HG02763 (cell line): ENCODE measurements around the gene PLOD1.
"Not testable (repeated sequence)": the region's sequence is repeated elsewhere in the genome, so short reads cannot be mapped to it uniquely, and the experiment has no call there.

ENCODE experiments used
- ATAC-seq: cut with Tn5 transposase; IDR thresholded peaks from one replicate; pipeline ENCODE4 v1.9.1; 2021; ENCODE audit warnings: mild to moderate bottlenecking, moderate library complexity; ENCODE audit not compliant: unreplicated experiment

Gene PLOD1

DNA sequence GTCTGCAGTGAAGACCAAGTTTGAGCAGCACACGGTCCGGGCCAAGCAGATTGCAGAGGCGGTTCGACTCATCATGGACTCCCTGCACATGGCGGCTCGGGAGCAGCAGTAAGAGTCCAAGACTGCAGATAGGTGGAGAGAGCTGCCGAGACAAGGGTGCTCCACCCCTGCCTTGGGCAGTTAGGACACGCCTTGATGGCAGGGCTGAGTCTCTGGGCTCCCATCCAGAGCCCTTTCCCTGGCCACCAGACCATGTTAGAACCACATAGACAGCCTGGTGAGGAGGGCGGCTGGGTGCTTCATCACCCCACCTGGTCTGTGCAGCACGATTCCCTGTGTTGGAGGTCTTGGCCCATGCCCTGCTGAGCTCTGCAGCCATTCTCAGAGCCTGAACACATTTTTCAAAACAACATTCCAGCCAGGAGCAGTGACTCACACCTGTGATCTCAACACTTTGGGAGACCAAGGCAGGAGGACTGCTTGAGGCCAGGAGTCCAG, 67.5 kb downstream of the PLOD1 start:
- no peak for ATAC-seq

DNA sequence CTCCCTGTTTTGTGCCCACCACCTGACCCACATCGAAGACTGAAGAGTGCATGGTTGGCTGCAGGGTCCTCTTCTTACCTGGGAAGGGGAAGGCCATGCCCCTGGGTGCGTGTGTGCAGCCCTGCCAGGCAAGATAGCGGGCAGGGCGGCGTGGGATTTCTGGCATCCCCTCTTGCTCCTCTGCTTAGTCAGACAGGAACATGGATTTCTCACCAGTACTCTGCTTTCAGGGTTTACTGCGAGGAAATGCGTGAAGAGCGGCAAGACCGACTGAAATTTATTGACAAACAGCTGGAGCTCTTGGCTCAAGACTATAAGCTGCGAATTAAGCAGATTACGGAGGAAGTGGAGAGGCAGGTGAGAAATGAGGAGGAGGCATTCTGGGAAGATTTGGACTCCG, 69.2 kb downstream of the PLOD1 start:
- ATAC-seq: no peak

DNA sequence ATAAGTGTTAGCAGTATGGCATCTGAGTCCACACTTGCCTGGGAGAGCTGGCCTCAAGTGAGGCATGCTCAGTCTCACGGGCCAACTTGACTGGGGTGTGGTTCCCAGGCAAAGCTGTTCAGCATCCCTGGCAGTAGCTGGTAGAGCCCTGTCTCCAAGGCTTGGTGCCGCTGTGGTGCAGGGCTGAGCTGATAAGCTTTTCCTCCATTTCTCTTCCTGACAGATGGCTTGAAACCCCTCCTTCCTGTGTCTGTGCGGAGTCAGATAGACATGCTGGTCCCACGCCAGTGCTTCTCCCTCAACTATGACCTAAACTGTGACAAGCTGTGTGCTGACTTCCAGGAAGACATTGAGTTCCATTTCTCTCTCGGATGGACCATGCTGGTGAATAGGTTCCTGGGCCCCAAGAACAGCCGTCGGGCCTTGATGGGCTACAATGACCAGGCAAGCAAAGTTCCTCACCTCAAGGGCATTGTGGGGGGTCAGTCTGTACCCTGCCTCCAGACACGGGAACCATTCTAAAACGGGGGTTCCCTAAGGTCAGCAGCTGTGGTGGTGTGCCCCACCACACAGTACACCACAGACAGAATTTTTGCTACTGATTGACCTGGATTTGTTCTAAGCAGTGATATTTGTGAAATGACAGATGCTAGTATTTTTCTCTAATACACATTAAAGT, 71.1 kb downstream of the PLOD1 start:
- no peak for ATAC-seq

DNA sequence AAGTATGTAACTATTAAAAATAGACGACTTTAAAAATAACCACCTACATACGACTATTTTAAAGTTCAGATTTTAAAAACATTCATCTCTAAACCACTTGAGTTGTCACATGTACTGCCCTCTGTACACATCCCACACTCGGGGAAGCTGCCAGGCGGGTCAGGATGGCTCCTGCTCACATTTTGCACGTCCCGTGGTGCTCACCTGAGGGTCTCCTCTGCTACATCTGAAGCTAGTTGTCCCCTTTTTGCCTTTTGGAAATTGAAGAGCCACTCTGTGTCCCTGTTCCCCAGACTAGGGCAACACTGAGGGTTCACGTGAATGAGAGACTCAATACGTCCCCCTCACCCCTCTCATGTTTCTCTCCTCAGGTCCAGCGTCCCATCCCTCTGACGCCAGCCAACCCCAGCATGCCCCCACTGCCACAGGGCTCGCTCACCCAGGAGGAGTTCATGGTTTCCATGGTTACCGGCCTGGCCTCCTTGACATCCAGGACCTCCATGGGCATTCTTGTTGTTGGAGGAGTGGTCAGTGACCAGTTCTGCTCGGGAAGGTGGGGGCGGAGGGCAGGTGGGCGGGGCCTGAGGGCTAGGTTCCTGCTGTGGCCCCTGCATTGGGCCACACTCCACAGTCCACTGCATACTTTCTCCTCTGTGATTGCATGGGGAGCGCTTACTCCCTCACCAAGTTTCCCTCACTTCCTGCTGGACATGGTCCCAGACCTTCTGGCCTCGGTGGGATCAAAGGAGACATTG, 71.8 kb downstream of the PLOD1 start:
- no peak for ATAC-seq

DNA sequence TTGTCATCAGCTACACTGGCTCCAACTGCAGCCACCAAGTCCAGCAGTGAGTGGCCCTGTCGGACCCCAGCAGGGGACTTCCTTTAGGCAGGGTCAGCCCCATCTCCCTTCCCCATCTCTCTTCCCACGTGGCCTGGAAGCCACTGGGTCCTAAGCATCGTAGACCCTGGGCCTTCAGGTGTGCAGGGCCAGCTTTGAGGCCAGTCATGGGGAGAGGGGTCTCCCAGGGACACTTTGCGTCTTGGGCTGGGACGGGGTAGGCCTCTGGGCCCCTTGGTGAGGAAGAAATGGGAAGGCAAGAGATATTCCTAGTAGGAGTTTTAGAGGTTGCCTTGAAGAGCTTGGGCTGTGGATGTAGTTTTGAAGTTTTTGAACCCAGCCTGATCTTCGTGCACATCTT, 72.7 kb downstream of the PLOD1 start:
- ATAC-seq: no peak

DNA sequence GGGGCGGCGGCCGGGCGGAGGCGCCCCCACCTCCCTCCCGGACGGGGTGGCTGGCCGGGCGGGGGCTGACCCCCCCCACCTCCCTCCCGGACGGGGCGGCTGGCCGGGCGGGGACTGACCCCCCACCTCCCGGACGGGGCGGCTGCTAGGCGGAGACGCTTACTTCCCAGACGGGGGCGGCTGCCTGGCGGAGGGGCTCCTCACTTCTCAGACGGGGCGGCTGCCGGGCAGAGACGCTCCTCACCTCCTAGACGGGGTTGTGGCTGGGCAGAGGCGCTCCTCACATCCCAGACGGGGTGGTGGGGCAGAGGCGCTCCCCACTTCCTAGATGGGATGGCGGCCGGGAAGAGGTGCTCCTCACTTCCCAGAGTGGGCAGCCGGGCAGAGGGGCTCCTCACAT, 73.8 kb downstream of the PLOD1 start:
- not testable (repeated sequence) for ATAC-seq

DNA sequence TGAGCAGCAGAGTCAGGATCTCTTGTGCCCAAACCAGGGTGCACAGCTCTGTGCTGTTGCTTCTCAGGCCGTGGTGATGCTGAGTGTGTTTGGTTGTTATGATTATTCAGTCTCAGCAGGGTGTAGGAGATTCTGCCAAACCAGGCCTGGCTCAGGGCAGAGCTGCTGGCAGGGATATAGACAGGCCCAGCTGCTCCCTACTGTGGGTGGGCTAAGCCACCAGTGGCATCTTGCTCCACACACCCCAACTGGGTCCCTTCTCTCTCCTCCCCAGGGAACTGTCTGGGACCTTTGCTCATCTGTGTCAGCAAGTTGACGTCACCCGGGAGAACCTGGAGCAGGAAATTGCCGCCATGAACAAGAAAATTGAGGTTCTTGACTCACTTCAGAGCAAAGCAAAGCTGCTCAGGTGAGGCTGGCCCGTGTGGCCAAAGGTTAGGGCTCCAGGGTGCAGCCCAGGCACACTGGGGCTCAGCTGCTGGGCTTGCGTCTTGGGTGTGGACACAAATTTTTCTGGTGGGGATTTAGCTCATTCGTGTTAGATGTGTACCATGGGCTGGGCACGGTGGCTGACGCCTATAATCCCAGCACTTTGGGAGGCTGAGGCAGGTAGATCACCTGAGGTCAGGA, 74.9 kb downstream of the PLOD1 start:
- no peak for ATAC-seq

DNA sequence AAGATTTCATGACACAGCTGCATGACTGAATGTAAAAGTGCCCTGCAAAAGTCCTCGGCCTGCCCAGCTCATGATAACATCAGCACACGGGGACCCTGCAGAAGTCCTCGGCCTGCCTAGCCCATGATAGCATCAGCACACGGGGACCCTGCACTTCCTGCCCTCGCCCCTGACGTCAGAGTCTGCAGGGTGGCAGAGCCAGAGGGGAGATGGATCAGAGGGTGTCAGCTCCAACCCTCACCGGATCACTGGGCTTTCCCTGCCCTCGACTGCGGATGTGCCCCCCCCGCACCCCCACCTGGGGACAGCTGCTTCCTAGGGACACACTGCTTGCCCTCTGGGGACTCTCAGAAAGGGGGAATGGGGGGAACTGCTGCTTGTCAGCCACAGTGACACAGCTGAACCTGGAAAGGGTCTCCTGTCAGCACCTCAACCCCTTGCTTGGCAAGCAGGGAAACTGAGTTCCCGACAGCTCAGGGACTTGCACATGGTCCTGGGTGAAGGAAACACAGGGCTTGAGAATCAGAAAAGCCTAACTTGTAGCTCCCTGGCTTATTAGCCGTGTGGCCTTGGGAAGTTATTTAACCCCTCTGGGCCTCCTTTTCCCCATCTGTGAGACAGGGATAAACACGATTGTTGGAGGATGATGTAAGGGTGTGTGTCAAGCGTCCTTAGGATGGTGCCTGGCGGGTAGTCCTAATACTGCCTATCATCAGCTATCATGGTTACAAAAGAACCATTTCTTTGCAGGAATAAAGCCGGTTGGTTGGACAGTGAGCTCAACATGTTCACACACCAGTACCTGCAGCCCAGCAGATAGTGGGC, 76.4 kb downstream of the PLOD1 start:
- no peak for ATAC-seq

DNA sequence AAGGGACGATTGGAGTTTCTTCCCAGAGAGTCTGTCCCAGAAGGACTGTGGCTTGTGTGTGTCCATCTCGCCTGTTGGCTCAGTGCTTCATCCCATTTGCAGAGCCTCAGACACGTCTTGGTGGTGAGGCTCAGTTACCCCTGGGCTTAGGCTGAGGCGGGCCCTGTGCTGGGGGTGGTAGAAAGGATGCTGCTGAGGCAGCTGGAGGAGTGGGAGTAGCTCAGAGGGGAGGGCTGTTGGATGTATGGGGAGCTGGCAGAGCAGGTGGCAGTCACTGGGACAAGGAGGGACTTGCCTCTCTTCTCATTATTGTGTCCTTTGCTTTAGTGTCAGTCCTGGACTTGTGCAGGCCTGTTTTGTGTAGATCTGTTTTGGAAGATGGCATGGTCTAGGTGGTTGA, 77.5 kb downstream of the PLOD1 start:
- no peak for ATAC-seq

DNA sequence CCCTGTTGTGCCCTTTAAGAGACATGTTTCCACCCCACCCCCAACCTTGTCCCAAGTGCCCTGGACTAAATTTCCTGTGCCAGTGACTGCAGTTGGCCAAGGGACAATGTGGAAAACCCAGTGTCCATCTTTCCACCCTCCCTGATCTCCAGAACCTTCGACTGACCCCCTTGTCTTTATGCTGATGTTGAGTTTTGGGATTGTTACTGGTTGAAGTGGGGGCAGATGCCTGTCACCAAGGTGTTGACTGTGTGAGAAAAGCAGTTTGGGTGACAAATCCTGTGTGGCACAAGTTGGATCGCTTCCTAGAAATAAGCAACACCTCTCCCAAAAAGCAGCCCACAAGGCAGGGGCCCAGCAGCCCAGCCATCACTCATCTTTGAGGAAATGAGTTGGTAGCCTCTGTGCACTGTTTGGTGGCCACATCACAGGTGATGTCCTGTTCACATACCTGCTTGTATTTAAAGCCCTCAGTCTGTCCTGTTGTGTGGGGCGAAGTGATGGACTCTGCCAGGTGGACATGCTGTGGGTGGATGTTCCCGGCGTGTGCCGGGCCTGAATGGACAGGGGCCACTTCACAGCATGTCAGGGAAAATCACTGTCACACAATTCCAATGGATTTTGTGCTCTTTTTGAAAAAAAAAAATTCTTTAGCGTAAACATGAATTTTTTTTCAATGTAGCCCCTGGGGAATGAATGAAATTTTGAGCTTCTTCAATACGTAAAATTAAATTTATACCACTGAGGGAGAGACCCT, 78.2 kb downstream of the PLOD1 start:
- ATAC-seq: no peak

DNA sequence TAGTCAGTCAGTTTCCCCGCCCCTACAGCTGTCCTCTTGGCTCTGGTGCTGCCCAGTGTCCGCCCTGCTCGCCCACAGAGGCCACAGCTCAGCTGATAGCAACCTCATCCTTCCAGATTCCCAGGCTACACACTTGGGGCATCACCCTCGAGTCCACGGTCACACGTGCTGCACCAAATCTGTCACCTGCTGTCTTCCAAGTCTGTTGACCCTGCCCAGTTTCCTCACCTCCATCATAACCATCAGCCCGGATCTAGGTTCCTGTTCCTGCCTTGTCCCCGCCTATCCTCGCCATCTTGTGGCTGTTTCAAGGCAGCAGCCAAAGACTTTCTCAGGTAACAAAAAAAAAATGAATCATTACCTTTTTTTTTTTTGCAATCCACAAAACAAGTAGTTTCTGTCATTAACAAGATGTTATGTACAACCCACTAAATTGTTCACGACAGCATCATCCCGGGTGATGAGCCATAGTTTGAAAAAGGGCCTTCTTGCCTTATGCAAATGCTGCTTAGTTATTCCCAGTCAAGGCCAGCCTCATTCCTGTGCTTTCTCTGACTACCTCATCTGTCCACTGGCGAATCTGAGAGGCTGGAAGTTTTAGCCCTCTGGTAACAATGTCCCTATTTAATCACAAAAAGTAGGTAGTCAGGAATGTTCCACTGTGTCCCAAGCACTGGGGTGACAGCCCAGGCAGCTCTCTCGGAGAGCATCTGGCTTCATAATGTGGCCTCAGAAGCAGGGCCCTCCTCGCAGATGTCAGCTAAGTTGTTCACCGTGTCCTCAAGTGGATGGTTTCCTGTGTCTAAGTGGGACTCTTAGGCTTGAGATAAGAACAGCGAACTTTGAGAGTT, 79.8 kb downstream of the PLOD1 start:
- ATAC-seq: no peak

DNA sequence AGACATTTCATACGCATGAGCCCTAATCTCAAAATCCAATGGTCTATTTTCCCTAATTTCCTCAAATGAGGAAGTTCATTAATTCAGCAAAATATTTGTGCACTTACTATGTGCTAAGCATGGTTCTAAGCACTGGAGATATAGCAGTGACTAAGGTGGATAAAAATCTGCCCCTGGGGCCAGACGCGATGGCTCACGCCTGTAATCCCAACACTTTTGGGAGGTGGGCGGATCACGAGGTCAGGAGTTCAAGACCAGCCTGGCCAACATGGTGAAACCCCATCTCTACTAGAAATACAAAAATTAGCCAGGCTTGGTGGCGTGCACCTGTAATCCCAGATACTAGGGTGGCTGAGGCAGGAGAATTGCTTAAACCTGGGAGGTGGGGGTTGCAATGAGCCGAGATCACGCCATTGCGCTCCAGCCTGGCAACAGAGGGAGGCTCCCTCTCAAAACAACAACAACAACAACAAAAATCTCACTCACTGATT, 80.5 kb downstream of the PLOD1 start:
- no peak for ATAC-seq

DNA sequence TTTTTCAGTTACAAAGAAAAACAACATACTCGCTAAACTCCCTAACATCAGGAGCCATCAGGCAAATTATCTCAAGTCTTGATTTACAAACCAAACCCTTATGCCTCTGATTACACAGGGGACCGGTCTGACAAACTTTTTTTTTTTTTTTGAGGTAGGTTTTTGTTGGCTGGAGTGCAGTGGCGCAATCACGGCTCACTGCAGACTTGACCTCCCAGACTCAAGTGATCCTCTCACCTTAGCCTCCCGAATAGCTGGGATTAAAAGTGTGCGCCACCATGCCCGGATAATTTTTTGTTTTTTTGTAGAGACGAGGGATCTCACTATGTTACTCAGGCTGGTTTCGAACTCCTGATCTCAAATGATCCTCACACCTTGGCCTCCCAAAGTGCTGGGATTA, 81.0 kb downstream of the PLOD1 start:
- no peak for ATAC-seq

DNA sequence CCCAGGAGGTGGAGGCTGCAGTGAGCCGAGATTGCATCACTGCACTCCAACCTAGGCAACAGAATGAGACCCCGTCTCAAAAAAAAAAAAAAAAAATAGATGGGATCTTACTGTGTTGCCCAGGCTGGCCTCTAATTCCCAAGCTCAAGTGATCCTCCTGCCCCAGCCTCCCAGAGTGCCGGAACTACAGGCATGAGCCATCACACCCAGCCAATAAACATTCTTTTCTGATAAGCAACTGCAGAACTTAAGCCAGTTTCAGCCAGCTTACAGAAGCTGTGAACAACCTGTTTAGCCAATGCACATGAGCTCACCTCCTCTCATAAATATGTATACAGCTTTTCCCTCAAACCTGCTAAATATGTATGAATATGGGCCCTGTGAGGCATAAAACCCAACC, 81.7 kb downstream of the PLOD1 start:
- ATAC-seq: no peak

DNA sequence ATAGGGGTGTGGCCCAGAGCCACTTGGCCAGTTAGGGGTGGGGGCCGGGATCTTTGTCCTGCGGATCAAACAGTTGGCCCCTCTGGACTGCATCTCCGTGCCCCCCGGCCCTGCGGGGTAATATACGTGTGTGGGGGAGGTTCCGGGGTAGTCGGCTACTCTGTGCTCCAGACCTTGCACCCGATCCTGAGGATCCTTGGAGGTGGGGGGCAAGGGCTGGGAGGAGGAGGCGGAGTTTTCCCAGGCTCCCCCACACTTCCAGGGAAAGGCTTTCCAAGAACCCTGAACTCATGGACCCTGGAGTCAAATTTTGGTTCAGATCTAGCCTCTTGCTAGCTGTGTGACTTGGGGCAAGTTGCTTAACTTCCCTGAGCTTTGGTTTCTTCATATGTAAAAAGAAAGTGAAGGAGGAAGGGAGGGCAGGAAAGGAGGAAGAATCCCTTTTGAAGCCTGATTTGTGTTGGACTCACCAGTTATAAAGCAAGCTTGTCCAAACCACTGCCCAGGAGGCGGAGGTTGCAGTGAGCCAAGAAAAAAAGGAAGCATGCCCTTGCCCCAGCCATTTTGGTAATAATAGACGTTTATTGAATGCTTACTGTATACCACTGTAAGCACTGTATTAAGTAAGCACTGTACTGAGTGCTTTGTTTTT, 85.5 kb downstream of the PLOD1 start:
- no peak for ATAC-seq

DNA sequence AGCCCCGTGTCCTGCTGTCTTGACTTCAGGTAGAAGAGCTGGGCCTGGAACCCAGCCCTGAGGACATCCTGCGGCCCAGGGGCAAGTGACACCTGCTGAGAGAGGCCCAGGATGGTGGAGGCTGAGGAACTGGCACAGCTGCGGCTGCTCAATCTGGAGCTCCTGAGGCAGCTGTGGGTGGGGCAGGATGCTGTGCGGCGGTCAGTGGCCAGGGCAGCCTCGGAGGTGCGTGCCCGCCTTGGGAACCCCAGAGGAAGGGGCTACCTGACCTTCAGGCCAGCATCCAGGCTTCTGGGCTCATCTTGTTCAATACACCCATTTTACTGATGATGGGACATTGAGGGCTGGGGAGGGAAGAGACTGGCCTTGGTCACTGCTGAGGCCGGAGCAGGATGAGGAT, 87.1 kb downstream of the PLOD1 start:
- no peak for ATAC-seq

DNA sequence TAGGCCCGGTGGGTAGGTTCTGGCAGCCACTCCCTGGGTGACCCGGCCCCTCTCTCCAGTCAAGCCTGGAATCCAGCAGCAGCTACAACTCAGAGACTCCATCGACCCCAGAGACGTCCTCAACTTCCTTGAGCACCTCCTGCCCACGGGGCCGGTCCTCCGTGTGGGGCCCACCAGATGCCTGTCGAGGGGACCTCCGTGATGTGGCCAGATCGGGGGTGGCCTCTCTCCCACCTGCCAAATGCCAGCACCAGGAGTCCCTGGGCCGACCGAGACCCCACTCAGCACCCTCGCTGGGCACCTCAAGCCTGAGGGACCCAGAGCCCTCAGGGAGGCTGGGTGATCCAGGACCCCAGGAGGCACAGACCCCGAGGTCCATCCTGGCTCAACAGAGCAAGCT, 87.5 kb downstream of the PLOD1 start:
- no peak for ATAC-seq
